Astrocyte of the spinal cord (primary cell): Measurements from ENCODE around the gene MACROD2.

Experiments used
- DNase-seq: peaks from one replicate; pipeline ENCODE4 v3.0.0; 2011; ENCODE audit warnings: low read depth, low spot score
- H3K4me3 ChIP-seq: 2 replicates; pipeline ENCODE4 v1.5.1; 2011; ENCODE audit warnings: low read depth, mild to moderate bottlenecking, low read length, moderate library complexity
- CTCF ChIP-seq: IDR thresholded peaks from 2 replicates; pipeline ENCODE4 v1.5.1; 2012; ENCODE audit warnings: low read depth, mild to moderate bottlenecking, low read length, inconsistent platforms
- in situ Hi-C: cut with HindIII; loops from 2 replicates; pipeline ENCODE4 v1.10.0; 2017; ENCODE audit warnings: low sequenced_read_pairs

MACROD2 gene

GRCh38 chr20:15774926-15775325, 1779.6 kb downstream of the MACROD2 start:
- no peak for DNase-seq
- no peak for TF ChIP-seq CTCF
- no peak overlapping the region for H3K4me3 ChIP-seq
- in situ Hi-C loops = no loop called here

GRCh38 chr20:15776770-15777466, 1781.6 kb downstream of the MACROD2 start:
- no peak for TF ChIP-seq CTCF
- no peak for DNase-seq
- in situ Hi-C loops = no loop called here
- no peak overlapping the region for H3K4me3 ChIP-seq

- H3K4me3 ChIP-seq = no peak overlapping the region
- in situ Hi-C loops = no loop called here
- no peak for DNase-seq
- no peak for TF ChIP-seq CTCF
Observed at GRCh38 chr20:15784020-15784419, 1788.7 kb downstream of the MACROD2 start.

- in situ Hi-C loops = no loop called here
- H3K4me3 ChIP-seq = no peak overlapping the region
- no peak for TF ChIP-seq CTCF
- no peak for DNase-seq
Observed at GRCh38 chr20:15789079-15789478, 1793.8 kb downstream of the MACROD2 start.

GRCh38 chr20:15792855-15793254, 1797.5 kb downstream of the MACROD2 start:
- in situ Hi-C loops = no loop called here
- no peak for DNase-seq
- no peak overlapping the region for H3K4me3 ChIP-seq
- no peak for TF ChIP-seq CTCF

- TF ChIP-seq CTCF = no peak
- in situ Hi-C loops = no loop called here
- DNase-seq = no peak
- H3K4me3 ChIP-seq = no peak overlapping the region
Observed at GRCh38 chr20:15794409-15794808, 1799.1 kb downstream of the MACROD2 start.
